ENCODE results near the gene ZNF521.

DNA sequence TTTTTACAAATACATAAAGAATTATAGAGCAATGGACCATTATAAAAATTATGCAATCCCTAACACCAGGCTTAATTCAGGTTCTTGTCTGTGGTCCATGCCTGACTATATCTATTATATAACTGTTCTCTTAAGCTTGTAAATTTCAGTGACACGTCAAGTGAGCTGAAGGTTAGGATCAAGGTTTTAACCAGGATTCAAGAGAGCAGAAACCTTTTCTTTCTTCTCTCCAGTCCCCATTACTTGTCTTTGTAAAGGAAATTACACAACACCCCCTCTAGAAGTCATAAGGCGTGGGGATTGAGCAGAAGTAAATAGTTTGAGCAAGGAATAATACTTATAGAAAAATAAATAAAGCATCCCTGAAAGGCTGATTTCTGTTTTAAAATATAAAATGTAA, 122.0 kb downstream of the ZNF521 start:
- TF ChIP-seq TAF1 (IDR thresholded peaks at IDR 0.05; ENCODE audit: borderline replicate concordance, insufficient read depth, low read length) (no peak), POLR2AphosphoS5 (IDR thresholded peaks at IDR 0.05; ENCODE audit: low read depth, low read length) (no peak), SIN3A (IDR thresholded peaks at IDR 0.05; ENCODE audit: borderline replicate concordance, insufficient read depth, low read length) (no peak)
- TF ChIP-seq, protein P1, sequence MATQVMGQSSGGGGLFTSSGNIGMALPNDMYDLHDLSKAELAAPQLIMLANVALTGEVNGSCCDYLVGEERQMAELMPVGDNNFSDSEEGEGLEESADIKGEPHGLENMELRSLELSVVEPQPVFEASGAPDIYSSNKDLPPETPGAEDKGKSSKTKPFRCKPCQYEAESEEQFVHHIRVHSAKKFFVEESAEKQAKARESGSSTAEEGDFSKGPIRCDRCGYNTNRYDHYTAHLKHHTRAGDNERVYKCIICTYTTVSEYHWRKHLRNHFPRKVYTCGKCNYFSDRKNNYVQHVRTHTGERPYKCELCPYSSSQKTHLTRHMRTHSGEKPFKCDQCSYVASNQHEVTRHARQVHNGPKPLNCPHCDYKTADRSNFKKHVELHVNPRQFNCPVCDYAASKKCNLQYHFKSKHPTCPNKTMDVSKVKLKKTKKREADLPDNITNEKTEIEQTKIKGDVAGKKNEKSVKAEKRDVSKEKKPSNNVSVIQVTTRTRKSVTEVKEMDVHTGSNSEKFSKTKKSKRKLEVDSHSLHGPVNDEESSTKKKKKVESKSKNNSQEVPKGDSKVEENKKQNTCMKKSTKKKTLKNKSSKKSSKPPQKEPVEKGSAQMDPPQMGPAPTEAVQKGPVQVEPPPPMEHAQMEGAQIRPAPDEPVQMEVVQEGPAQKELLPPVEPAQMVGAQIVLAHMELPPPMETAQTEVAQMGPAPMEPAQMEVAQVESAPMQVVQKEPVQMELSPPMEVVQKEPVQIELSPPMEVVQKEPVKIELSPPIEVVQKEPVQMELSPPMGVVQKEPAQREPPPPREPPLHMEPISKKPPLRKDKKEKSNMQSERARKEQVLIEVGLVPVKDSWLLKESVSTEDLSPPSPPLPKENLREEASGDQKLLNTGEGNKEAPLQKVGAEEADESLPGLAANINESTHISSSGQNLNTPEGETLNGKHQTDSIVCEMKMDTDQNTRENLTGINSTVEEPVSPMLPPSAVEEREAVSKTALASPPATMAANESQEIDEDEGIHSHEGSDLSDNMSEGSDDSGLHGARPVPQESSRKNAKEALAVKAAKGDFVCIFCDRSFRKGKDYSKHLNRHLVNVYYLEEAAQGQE (IDR thresholded peaks at IDR 0.05; ENCODE audit: insufficient read depth in 1 of 2, low read depth in 2 of 2, low read length in 2 of 2), result no peak

Data from PFSK-1 (cell line).